GM18511 (cell line): ENCODE data around the gene RABEP1.
A peak's percentile ranks its signal among the peaks of the same experiment; 100 is the strongest.
"Not testable (repeated sequence)": the region's sequence is repeated elsewhere in the genome, so short reads cannot be mapped to it uniquely, and the experiment has no call there.

Experiments
- ATAC-seq: cut with Tn5 transposase; IDR thresholded peaks from one replicate; pipeline ENCODE4 v1.9.1; 2021; ENCODE audit warnings: mild to moderate bottlenecking, moderate library complexity; ENCODE audit not compliant: unreplicated experiment

Gene RABEP1

DNA sequence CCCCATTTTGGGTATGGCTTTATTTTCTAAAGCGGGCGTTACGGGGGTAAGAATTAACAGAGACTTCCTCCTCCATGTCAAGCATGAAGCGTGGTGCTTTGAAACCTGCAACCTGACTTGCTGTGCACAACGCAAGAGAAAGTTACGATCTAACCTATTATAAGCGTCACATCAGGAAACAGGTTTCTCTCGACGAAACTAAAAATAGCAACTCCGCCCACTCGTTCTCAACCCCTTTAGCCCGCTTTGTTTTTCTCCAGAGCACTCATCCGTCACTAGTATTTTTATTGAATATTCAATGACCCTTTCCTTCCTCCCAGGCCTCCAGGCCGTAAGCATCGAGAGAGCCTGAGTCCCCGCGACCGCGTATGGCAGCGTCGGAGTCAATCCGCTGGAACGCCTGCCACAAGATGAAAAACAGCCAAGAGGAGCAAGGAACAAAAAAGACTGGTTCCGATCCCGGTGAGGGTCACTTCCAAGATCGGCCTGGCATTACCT is 136.8 kb downstream of the RABEP1 start:
- ATAC-seq, result peak; percentile 45

DNA sequence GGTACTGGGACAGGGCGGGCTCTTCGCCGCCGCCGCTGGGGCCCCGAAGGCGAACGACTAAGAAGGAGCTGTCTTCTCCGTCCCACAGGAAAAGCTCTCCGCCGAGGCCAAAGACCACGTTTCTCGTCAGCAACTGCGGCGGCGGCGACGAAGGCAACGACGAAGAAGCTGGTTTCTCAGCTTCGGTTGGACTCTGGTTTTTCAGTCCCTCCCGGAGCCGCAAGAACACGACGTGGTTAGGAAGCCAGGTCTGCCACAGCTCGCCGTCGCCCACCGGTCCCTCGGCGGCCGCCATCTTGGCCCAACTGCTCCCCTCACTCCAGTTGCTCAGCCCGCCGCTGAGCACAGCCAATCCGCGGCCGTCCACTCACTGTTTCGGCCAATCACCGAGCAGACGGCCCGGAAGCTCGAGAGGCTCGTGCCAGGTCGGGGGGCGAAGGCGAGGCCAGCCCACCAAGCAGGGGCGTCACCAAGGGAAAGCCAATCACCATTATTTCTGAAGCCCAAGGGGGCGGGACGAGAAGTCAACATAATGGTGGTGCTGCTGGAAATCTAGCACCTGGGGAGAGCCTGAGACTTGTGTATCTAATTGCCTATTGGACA is 137.4 kb downstream of the RABEP1 start, which contains the start of gene NUP88:
NUP88 (minus strand) TSS at position 307 of the 603 bp plus-strand sequence; CDS start at position 295, 12 bp downstream.
- peak; percentile 90 for ATAC-seq

DNA sequence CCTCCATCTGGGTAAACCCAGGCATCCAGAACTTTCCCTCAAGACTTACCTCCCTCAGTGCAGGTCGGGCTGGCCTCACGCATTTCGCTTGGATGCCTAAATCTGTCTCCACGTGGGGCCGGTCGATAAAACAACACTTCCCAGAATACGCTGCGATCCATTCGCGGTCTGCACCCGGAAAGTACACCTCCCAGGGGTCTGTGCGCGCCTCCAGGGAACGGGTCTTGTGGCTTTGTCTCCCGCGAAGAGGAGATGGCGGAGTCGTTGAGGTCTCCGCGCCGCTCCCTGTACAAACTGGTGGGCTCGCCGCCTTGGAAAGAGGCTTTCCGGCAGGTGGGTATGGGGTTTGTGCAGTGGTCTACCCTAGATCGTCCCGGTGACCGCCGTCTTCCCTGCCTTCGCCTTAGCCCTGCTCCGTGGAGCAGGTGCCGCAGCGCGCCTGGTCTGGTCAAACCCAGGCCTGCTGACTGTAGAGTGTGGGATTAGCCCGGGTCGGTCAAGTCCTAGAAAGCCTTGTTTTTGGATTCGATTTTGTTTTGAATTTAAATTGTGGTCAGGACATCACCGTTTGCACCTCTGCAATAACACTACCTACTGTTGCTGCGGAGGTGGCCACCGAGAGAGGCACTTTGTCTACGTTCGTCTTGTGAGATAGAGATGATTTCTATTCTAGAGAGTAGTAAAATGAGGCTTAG is 138.0 kb downstream of the RABEP1 start, which contains the start of gene RPAIN:
RPAIN (plus strand) TSS at position 224 of the 695 bp plus-strand sequence; CDS start at position 253, 29 bp downstream.
- peak; percentile 66 for ATAC-seq

DNA sequence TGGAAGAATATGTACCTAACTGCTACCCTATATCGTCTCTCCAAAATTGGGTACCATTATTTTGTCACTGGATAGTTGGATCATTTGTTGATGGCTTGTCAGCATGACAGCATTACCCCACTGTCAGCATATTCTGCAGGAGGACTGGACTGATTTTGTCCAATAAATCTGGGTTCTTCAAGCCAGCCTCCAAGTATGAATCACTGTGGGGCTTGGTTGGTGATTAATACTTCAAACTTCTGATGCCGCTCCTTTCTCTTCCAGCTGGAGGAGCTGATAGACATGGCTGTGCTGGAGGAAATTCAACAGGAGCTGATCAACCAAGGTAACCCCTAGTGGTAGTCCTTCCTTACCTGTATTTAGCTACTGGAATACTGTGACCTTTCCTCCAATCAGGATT is 140.4 kb downstream of the RABEP1 start:
- no peak for ATAC-seq

DNA sequence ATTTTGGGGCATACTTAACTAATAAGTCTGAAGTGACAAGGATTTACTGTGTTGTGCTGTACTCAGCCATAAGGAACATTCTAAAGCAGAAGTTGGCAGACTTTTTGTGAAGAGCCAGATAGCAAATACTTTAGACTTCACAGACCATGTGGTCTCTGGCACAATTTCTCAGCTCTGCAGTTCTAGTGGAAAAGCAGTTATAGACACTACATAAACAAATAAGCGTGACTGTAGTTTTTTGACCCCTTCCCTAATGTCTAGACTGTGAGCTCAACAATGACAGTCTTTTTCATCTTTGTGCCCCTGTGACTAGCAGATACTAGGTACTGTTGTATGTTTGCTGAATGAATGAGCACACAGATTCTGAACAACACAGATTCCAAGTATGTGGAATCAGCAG is 142.8 kb downstream of the RABEP1 start:
- no peak for ATAC-seq

DNA sequence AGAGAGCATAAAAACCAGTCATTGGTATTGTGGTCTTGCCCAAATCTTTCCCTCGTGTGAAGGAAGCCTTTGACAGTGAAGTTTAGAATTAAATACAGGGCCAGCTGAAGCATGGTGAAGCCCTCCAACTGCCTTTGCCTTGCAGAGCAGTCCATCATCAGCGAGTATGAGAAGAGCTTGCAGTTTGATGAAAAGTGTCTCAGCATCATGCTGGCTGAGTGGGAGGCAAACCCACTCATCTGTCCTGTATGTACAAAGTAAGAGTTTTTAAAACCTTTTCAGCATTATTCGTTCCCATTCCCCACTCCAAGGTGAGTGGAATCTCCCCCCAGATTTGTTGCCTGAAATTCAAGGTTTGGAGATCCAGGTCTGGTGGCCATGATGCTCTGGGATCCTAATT is 143.7 kb downstream of the RABEP1 start:
- no peak for ATAC-seq

DNA sequence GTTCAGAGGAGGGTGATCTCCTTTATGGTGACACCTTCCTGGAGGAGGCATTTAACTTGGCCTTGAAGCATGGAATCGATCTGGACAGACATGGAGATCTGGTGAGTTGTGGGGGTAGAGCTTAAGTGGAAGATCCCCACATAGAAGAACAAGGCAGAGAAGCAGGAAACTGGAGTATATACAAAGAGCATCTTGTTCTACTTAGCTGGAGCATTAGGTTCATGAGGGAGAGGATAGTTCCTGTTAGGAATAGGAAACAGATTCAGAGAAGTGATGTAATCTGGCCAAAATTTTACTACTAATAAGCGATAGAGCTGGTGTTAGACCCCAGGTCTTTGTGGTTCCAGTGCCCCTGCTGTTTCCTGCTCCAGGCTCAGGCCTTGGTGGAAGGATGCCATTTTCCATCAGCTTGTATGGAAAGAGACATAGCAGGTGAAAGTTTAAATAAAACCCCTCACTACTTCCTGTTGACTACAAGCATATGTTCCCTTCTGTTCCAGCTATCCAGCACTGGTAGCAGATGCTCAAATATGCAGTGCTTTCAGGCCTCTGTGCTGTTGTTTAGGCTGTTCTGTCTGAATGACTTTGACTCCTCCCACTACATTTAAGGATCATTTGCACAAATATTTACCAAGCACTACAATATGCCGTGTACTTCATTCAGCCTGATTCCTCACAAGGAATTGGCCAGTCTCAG is 147.3 kb downstream of the RABEP1 start:
- ATAC-seq, result no peak

DNA sequence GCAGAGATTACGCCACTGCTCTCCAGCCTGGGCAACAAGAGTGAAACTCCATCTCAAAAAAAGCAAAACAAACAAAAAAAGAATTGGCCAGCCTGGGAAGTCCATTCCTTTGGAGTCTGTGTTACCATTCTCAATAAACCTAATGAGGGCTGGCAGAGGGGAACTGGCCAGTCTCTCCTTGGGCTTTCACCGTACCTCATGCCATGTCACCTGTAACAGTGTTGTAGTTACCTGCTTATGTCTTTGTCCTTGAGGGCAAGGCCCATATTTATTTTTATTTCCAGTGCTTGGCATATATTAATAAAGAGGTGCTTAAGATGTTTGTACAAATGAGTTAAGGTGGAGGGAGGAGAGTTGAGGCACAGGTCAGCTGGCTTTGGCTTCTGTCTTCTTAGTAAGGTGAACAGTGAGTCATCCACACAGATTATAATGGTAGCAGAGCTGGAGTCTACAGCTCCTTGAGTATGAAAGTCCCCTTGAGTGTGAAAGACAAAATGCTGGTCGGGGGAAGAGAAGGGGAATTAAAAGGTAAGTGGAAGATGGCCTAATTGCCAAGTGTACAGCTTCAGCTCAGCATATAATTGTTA is 148.4 kb downstream of the RABEP1 start:
- ATAC-seq, result no peak

DNA sequence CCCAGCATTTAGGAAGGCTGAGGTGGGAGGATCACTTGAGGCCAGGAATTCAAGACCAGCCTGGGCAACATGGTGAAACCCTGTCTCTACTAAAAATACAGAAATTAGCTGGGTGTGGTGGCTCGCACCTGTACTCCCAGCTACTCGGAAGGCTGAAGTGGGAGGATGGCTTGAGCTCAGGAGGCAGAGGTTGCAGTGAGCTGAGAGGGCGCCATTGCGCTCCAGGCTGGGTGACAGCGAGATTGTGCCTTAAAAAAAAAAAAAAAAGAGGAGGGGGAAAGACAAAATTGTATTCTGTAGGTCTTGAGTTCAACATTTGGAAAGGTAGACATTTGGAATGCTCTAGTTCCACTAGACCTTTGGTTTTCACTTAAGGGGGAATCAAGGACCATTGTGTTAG is 149.2 kb downstream of the RABEP1 start:
- ATAC-seq, result not testable (repeated sequence)

DNA sequence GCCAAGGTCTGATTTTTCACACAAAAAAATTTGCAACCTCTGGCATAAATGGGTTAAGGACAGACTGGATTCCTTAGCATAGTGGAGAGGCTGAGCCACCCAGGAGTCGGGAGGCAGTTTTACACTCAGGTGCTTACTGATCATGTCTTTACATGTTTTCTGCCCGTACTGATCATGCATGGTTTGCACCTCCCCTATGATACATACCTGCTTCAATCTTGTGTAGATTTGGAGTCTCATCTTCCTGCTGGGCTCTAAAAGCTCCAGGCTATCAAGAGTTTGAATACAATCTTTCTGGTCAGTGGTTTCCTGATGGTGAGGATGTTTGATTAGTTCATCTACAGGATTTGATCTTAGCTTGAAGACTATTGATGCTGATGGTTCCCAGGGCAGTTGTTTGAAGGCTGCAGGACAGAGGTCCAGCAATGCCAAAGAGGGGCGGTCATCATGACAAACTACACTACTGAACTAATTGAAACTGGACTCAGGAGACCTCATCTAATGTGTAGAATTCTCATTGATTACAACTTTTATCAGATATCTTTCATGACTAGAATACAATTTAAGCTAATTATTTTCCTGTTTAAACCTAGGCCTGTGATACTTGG is 150.0 kb downstream of the RABEP1 start:
- no peak for ATAC-seq

DNA sequence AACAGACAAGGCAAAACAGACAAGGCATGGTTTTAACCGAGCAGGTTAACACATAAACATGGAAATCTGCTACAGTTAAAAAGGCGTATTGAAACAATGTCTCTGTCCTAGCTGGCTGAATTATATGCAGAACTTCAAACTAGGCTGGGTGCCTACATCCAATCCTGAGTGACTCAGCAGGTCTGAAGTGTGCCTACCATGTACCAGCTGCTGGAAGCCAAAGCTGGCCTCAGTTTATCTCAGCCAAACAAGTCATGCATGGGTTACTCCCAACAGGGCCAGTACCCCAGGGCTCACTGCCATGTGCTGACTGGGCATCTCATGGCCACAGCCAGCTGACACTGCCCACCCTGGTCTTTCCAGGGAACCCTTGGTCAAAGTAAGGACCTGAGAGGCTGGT is 152.9 kb downstream of the RABEP1 start:
- ATAC-seq, result no peak
